T-helper 9 cell (primary cell): Measurements from ENCODE around the gene TBC1D9B.
"Not testable (repeated sequence)": the region's sequence is repeated elsewhere in the genome, so short reads cannot be mapped to it uniquely, and the experiment has no call there.

Source experiments
- DNase-seq: peaks from one replicate; pipeline ENCODE4 v3.0.0-alpha.2; 2020

TBC1D9B gene

DNA sequence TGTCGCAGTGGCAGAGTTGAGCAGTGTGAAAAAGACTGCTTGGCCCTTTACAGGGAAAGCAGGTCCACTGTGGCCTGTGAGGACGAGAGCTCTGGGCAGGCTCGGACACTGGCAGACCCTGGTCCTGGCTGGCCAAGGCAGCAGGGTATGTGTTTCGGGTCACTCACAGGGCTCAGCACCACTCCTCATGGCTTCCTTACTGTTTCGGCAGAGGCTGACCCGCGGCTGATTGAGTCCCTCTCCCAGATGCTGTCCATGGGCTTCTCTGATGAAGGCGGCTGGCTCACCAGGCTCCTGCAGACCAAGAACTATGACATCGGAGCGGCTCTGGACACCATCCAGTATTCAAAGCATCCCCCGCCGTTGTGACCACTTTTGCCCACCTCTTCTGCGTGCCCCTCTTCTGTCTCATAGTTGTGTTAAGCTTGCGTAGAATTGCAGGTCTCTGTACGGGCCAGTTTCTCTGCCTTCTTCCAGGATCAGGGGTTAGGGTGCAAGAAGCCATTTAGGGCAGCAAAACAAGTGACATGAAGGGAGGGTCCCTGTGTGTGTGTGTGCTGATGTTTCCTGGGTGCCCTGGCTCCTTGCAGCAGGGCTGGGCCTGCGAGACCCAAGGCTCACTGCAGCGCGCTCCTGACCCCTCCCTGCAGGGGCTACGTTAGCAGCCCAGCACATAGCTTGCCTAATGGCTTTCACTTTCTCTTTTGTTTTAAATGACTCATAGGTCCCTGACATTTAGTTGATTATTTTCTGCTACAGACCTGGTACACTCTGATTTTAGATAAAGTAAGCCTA, 71.3 kb downstream of the TBC1D9B start:
- DNase-seq: peak; percentile 40

DNA sequence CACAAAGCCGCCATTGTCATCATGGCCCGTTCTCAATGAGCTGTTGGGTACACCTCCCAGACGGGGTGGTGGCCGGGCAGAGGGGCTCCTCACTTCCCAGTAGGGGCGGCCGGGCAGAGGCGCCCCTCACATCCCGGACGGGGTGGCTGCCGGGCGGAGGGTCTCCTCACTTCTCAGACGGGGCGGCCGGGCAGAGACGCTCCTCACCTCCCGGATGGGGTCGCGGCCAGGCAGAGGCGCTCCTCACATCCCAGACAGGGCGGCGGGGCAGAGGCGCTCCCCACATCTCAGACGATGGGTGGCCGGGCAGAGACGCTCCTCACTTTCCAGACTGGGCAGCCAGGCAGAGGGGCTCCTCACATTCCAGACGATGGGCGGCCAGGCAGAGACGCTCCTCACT, 72.8 kb downstream of the TBC1D9B start:
- not testable (repeated sequence) for DNase-seq

DNA sequence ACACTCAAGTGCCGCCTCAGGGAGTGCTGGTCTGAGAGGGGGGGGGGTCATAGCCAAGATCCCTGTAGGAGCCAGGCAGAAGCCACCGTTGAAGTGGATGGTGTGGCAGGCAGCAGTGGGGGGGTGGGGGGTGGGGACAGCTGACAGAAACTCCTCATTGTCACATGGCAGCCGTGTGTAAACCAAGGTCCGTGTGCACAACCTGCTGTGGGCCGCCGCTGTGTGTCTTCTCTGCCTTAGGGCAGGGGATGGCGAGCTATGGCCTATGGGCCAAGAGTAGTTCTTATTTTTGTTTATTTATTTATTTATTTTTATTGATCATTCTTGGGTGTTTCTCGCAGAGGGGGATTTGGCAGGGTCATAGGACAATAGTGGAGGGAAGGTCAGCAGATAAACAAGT, 73.6 kb downstream of the TBC1D9B start:
- DNase-seq: no peak

DNA sequence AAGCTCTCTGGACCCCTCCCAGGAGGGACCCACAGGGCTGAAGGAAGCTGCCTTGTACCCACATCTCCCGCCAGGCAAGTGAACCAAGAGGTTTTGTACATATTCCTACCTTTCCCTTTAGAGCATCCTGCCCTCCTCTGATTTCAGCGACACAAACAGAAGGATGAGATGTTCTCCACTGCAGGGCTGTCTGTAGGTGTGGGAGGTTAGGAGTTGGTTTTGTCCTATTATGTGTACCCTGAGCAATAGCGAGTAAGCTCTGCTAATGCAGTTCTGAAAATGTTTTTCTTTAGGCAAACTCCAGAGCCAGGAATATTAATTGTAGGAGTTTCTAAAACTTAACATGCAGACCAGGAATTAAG, 74.0 kb downstream of the TBC1D9B start:
- DNase-seq: no peak

DNA sequence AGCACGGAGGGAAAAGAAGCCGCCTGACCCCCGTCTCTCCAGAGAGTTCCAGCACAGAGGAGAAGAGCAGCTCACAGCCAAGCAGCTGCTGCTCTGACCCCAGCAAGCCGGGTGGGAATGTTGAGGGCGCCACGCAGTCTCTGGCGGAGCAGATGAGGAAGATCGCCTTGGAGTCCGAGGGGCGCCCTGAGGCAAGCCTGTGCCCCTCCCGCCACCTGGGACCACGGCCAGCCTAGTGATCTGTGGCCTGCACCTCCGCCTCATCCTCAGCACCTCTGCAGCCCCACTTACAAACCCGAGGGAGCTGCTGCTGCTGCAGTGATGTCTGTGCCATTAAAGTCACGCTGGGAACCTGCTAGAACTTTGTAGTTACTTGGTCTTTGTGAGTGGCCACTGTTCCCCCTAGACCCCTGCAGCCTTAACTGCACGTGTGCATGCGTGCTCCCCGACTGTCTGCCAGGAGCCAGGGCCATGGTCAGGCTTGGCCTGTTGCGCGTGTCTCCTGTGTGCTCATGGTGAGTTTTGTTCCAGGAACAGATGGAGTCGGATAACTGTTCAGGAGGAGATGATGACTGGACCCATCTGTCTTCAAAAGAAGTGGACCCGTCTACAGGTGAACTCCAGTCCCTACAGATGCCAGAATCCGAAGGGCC, 74.5 kb downstream of the TBC1D9B start:
- no peak for DNase-seq

DNA sequence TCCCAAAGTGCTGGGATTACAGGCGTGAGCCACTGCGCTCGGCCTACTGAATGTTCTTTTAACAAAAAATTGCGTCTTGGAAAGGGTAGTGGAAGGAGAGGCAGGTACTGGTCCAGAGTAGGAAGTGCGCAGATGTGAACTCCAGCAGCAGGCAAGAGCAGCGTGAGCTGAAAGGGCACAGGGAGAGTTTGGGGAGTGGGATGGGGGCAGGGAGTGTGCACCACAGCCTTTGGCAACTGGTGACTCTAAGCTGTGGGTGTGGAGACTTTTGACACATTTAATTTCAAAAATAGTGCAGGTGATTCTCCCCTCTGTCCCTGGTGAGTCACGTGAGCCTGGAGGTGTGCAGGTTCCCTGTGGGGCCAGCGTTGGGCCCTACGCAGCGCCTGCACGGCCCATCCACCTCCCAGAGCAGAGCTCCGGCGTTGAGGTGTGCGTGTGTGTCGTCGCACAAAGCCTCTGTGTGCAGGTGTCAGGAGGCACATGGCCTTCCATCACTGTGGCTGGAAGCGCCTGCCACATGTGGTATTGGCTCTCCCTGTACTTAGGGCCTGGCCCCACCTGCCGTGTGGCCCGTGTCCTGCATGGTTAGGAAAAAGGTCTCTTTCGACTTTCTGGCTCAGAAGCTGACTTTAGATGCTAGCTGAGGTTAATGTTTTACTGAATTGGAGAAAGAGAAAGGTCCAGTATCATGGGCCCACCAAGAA, 75.5 kb downstream of the TBC1D9B start:
- no peak for DNase-seq

DNA sequence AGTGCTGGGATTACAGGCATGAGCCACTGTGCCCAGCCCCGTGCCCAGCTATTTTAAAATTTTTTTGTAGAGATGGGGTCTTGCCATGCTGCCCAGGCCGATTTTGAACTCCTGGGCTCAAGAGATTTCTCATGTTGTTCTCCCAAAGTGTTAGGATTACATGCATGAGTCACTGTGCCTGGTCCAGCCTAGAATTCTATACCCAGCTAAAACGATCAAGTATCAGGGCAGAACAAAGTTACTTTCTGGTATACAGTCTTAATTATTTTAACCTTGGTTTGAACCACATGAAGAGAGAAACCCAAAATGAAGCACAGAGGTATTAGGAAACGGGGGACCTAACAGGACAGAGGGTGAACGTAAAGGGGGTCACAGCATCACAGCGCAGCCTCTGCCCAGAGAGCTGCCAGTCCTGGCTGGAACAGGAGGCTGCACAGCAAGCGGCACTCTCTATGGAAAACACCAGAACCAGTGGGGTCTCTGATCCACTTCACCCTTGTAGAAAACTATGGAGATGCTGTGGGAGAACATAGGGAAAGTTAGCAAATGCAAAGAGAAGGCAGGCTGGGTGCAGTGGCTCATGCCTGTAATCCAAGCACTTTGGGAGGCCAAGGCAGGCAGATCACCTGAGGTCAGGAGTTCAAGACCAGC, 76.8 kb downstream of the TBC1D9B start:
- DNase-seq: no peak

DNA sequence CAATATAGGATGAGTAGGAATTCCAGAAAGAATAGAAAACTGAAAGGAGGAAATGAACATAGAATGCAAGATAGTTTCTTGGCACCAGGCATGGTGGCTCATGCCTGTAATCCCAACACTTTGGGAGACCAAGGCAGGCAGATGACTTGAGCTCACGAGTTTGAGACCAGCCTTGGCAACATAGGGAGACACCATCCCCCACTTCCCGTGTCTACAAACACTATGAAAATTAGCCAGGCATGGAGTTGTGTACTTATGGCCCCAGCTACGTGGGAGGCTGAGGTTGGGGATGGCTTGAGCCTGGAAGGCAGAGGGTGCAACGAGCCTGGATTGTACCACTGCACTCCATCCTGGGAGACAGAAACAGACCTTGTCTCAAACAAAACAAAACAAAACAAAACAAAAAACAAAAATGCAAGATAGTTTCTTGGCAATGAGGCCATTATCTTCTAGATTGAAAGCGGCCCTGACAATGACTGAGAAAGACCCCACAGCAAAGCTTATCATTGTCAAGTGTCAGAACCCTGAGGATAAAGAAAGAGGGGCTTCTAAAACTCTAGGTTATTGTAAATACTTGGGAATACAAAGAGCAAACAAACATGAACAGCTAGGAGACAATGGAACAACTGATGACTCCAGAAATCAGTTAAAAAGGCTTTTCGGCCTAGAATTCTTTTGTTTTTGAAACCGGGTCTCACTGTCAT, 77.8 kb downstream of the TBC1D9B start:
- no peak for DNase-seq

DNA sequence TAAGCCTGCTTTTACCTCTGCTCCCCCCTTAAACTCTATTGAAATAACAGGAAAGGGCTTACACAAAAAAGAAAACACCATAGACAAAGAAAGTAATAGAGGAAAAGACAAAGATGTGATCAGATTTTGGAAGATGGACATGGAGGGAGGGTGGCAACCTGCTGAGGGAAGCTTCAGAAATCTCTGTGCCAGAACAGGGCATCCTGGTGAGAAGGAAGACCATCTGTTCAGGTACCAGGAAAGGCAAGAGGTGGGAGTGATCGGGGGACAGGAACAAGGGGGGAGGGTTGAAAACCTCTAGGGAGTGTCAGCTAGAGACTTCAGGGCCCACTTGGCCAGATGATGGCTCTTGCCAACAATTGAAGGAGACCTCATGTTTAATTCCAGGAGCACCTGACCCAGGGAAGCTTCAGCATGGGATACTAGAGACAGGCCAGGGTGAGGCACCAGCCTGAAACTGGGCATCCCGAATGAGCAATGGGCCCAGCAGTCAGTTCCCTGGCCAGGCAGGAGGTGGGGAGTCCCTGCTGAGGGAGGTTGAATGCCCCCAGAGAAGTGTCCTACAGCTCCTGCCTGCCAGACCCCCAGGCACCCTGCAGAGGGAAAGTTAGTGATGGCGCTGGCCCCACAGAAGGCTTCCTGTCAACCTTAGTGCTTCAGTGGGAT, 78.8 kb downstream of the TBC1D9B start:
- DNase-seq: no peak

DNA sequence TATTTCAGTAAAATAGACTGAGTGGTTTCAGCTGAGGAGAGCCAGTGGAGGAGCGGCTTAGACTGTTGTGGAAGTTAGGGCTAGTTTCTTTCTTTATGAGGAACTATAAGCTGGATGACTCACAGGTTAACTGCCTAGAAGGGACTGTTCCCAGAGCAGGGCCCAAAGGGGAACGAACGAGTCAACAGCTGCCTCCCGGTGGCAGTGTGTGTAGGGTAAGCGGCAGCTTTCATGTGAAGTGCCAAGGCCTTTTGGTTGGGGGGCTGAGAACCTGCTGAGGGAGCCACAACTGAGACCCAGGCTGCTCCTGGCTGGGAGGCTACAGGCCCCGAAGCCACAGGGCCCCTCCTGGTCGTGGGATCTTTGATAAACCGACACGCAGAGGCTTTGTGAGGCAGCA, 80.0 kb downstream of the TBC1D9B start:
- DNase-seq: no peak

DNA sequence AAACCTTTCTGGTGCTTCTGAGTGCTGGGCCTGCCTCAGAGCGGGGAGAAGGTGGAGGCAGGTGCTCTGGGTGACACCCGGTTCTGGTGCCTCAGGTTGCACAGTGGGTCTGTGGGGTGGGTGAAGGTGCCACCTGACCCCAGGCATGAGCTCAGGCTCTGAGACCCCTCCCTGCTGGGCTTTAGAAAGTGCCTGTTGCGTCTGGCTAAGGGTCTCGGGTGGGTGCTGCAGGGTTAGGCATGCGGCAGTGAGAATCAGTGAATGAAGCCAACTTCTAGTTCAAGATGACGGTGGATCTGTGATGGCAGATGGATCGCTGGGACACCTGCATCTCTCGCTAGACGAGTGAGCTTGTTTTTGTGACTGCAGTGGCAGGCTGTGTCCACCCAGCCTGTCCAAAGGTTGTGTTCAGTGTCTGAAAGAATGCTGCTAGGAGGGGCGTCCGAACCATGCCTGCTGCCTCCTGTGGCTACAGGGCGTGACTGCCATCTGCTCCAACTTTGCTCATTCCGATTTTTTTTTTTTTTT, 82.0 kb downstream of the TBC1D9B start:
- no peak for DNase-seq

DNA sequence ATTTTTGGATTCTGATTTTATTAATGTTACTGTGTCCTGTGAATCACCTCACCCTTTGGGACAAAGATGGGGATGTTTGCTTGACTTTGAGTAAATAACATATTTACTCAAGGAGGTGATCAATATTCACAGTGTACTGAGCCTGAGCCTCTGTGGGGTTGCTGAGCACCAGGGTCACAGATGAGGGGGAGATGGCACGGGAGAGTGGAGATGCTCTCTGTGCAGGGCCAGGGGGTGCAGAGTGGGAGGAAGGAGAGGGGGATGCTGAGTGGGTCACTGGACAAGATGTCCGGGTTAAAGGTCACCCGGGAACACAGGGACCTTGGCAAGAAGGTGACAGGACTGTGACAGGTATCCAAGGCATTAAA, 83.0 kb downstream of the TBC1D9B start:
- no peak for DNase-seq

DNA sequence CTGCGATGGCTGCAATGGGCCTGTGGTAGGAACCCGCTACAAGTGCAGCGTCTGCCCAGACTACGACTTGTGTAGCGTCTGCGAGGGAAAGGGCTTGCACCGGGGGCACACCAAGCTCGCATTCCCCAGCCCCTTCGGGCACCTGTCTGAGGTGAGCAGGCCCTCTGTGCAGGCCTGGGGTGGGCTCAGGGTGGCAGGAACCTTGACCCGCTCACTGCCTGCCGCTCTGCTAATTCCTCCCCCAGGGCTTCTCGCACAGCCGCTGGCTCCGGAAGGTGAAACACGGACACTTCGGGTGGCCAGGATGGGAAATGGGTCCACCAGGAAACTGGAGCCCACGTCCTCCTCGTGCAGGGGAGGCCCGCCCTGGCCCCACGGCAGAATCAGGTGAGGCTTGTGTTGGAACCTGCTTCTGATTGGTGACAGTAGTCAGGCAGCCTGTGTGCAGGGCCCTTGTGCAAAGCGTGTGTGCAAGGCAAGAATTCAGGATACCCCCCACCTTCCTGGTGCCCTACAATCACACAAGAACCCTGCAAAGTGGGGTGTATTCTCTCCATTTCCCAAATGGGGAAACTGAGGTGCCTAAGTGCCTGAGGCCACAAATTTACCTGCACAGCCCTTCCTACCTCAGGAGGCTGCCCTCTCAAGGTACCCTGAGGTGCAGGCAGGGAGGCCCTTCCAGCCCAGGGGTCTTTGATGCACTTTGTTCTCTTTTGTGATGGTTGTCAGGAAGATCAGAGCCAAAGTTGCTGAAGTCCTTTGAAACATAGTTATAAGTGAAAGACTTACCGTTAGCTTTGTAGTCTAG, 83.6 kb downstream of the TBC1D9B start:
- no peak for DNase-seq

DNA sequence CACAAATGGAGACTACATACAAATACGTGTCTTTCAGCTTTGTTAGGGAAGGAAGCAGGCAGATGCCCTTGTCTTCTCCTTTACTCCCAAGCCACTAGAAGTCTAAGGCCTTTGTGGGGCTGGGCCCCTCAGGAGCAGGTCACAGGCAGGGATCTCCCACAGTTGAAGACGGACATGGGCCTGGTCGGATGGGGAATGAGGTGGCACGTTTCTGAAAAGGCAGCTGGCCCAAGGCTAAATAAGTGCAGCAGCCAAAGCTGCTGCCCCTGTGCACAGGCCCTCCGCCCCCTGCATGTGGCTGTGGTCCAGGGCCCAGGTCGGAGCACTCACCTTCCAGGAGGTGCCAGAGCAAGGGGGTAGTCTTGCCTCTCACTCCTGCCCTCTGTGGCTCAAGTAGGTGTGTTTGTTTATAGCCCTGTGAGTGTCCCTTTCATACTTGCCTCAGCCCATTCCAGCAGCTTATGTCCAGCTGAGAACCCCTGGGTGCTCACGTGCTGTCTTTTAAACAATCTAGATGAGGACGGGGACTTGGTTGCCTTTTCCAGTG, 85.2 kb downstream of the TBC1D9B start:
- DNase-seq: no peak

DNA sequence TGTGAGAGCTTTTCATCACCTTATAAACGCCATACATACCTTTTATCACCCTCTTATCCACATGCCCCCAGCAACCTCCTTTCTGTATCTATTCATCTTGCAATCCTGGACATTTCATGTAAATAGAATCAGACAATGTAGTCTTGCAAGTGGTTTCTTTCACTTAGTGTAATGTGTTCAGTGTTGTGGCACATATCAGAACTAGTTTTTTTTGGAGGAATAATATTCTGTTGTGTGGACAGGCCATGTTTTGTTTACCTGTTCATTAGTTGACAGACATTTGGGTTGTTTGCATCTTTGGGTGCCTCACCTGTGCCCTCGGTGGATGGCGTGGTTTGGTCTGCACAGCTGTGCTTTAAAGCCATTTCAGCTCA, 85.7 kb downstream of the TBC1D9B start:
- DNase-seq: no peak

DNA sequence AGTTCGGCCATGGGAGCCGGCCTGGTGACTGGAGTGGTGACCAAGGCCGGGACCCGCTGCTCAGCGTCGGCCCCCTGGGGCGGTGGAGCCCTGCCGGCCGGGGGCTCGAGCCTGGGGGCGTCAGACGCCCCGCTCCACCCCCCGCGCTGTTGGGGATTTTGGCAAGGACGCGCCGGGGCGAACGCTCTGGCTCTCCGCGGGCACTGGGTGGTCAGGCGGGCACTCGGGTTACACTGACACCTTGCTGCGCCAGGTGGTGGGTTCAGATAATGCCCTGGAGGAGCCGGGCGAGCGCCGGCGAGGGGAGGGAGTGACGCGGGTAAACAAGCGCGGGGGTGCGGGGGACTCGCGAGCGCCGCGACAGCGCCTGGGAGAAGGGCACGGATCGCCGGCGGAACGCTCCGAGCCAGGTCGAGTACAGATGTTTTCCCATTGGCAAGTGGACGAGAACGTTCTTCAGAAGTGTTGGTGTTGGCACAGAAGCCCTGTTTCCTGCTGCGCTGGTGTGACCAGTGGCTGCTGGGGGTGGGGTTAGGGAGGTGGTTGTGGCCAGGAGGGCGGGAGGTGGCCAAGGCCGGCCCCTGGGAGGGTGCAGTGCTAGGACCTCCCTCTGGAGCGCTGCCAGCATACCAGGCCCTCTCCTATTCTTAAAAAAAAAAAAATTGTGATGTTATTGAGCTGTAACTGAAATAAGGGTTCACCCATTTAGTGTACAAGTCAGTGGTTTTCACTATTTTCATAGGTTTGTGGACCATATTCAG, 86.2 kb downstream of the TBC1D9B start:
- DNase-seq: peak; percentile 85

DNA sequence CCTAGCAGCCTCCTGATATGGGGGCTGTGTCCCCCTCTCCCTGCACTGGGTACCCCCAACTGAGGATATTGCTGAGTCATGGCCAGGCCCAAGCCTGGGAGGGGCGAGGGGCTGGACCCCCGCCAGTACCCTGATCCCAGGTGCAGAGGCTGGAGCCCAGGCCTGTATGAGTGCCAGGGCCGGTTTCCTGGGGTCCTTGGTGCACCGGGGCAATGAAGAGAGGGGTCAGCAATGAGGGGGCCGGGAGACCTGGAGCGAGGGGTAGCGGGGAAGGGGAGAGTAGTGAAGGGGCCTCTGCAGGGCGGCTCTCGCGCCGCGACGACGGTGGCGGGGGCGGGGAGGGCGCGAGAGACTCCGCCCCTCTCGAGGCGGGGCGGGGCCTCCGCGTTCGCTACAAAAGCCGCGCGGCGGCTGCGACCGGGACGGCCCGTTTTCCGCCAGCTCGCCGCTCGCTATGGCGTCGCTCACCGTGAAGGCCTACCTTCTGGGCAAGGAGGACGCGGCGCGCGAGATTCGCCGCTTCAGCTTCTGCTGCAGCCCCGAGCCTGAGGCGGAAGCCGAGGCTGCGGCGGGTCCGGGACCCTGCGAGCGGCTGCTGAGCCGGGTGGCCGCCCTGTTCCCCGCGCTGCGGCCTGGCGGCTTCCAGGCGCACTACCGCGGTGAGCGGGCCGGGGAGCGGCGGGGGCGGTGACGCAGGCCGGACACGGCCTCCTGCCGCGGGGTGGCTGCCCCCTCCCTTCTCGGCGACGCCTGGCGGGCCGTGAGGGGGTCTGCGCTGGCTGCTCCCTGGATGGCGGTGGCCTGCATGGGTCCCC, 87.0 kb downstream of the TBC1D9B start, which contains the start of gene SQSTM1:
SQSTM1 (plus strand) TSS at position 423 of the 815 bp plus-strand sequence; CDS start at position 455, 32 bp downstream.
- DNase-seq: peak; percentile 78

DNA sequence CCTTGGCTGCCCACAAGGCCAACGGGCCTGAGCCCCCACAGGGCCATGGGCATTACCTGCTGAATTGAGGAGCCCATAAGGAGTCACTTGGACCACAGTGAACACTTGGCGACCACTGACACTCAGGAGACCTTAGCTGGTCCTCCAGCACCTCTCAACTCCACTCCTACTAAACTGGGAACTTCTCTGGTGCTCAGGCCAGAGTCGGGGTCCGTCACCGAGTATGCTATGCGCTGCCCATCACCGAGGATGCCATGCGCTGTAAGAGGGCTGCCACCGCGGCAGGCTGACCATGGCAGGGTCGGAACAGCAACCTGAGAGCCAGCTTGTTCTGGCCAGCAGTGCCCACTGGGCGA, 87.6 kb downstream of the TBC1D9B start:
- DNase-seq: no peak
